ENCODE measurements around the gene LPIN1. TPM values are rescaled to one million over a fixed set of nuclear protein-coding genes. Genes with fewer than 3 reads are reported as not detected.

Gene LPIN1
- total RNA-seq, 1 donor from 2014 or later = 43.9 TPM

GRCh38 chr2:11864724-11865123 lies 118.3 kb downstream of the LPIN1 start:
- Mint-ChIP-seq H3K27ac (ENCODE audit: unreplicated experiment) (peak overlapping the region; percentile 81), H3K27me3 (ENCODE audit: low read depth) (no peaks in the 10 kb centered on the region), H3K9me3 (no peaks in the 10 kb centered on the region), H3K36me3 (ENCODE audit: low read depth) (peaks cover 6% of the 10 kb centered on the region), H3K4me1 (peaks cover 25% of the 10 kb centered on the region), H3K4me3 (no peak overlapping the region)
- TF ChIP-seq, protein P1, sequence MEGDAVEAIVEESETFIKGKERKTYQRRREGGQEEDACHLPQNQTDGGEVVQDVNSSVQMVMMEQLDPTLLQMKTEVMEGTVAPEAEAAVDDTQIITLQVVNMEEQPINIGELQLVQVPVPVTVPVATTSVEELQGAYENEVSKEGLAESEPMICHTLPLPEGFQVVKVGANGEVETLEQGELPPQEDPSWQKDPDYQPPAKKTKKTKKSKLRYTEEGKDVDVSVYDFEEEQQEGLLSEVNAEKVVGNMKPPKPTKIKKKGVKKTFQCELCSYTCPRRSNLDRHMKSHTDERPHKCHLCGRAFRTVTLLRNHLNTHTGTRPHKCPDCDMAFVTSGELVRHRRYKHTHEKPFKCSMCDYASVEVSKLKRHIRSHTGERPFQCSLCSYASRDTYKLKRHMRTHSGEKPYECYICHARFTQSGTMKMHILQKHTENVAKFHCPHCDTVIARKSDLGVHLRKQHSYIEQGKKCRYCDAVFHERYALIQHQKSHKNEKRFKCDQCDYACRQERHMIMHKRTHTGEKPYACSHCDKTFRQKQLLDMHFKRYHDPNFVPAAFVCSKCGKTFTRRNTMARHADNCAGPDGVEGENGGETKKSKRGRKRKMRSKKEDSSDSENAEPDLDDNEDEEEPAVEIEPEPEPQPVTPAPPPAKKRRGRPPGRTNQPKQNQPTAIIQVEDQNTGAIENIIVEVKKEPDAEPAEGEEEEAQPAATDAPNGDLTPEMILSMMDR (conservative IDR thresholded peaks at IDR 0.05) = no peak
- no peak for DNase-seq (ENCODE audit: low read depth, low spot score)

DNA sequence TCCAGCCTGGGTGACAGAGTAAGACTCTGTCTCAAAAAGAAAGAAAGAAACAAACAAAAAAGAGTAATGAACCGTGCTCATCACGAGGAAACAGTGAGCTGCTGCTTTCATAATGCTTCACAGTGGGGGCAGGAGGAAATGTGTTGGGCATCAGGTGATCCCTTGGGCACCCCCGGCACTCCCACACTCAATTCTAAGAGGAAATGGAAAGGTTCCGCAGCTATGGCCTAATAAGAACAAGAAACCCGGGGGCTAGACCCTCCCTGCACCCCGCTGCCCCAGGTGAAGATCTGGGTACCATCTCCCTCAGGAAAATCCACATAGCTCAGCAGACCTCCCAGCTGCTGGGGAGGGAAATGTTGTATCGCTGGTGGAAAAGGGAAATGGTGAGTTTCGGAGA lies 118.9 kb downstream of the LPIN1 start:
- DNase-seq (ENCODE audit: low read depth, low spot score) = no peak
- TF ChIP-seq, protein P1 (conservative IDR thresholded peaks at IDR 0.05) = no peak
- H3K27me3 Mint-ChIP-seq (ENCODE audit: low read depth) = no peaks in the 10 kb centered on the region
- no peaks in the 10 kb centered on the region for H3K9me3 Mint-ChIP-seq
- peaks cover 25% of the 10 kb centered on the region for H3K4me1 Mint-ChIP-seq
- H3K27ac Mint-ChIP-seq (ENCODE audit: unreplicated experiment) = no peak overlapping the region
- H3K4me3 Mint-ChIP-seq = no peak overlapping the region
- peaks cover 6% of the 10 kb centered on the region for H3K36me3 Mint-ChIP-seq (ENCODE audit: low read depth)

DNA sequence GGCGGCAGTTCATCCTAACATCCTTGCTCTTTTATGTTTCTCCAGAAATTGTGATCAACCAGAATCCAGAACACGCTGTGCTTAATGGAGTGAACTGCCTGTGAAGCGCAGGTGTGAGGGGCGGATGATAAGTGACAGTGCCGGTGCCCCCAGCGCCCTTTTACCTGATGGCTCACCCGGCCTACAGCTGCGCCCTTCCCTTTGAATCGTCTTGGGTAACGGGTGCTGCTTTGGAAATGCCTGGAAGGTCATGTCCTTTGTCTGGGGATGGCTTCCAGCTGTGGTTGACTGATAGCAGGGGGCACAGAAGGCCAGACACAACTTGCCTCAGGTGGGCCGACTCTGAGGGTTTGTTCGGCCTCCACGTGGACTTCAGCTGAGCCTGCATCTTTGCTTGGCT lies 119.4 kb downstream of the LPIN1 start:
- TF ChIP-seq, protein P1 (conservative IDR thresholded peaks at IDR 0.05) = no peak
- peaks cover 5% of the 10 kb centered on the region for H3K36me3 Mint-ChIP-seq (ENCODE audit: low read depth)
- H3K9me3 Mint-ChIP-seq = no peaks in the 10 kb centered on the region
- peaks cover 25% of the 10 kb centered on the region for H3K4me1 Mint-ChIP-seq
- H3K4me3 Mint-ChIP-seq = no peak overlapping the region
- no peaks in the 10 kb centered on the region for H3K27me3 Mint-ChIP-seq (ENCODE audit: low read depth)
- DNase-seq (ENCODE audit: low read depth, low spot score) = no peak
- H3K27ac Mint-ChIP-seq (ENCODE audit: unreplicated experiment) = no peak overlapping the region

GRCh38 chr2:11866358-11867335 lies 120.2 kb downstream of the LPIN1 start:
- Mint-ChIP-seq H3K27me3 (ENCODE audit: low read depth) (no peaks in the 10 kb centered on the region), H3K36me3 (ENCODE audit: low read depth) (no peaks in the 10 kb centered on the region), H3K4me1 (peaks cover 25% of the 10 kb centered on the region), H3K4me3 (no peak overlapping the region), H3K9me3 (no peaks in the 10 kb centered on the region), H3K27ac (ENCODE audit: unreplicated experiment) (no peak overlapping the region)
- DNase-seq (ENCODE audit: low read depth, low spot score) = no peak
- TF ChIP-seq, protein P1 (conservative IDR thresholded peaks at IDR 0.05) = no peak

GRCh38 chr2:11867926-11868325 lies 121.5 kb downstream of the LPIN1 start:
- no peak for DNase-seq (ENCODE audit: low read depth, low spot score)
- no peak overlapping the region for H3K4me3 Mint-ChIP-seq

More at GRCh38 chr2:11867926-11868325, 121.5 kb downstream of the LPIN1 start:
- no peak overlapping the region for H3K27ac Mint-ChIP-seq (ENCODE audit: unreplicated experiment)
- H3K36me3 Mint-ChIP-seq (ENCODE audit: low read depth) = no peaks in the 10 kb centered on the region
- H3K9me3 Mint-ChIP-seq = no peaks in the 10 kb centered on the region
- no peaks in the 10 kb centered on the region for H3K27me3 Mint-ChIP-seq (ENCODE audit: low read depth)
- H3K4me1 Mint-ChIP-seq = peaks cover 18% of the 10 kb centered on the region
- TF ChIP-seq, protein P1 (conservative IDR thresholded peaks at IDR 0.05) = no peak
